K562 (cell line): ENCODE results near the gene NAA38.

ENCODE experiments used
- ADNP ChIP-seq: fragments of 200-800 bp; sonication (Bioruptor generic); IDR thresholded peaks from 2 replicates; pipeline ENCODE4 v1.6.1; 2016; ENCODE audit warnings: missing genetic modification characterization, missing compliant biosample characterization
- ARID3A ChIP-seq: IDR thresholded peaks from 2 replicates; pipeline ENCODE4 v1.6.1; 2012; ENCODE audit warnings: low read depth, low read length, improper control_type of control experiment, borderline replicate concordance
- ATF7 ChIP-seq: fragments of 450-650 bp; IDR thresholded peaks from 2 replicates; pipeline ENCODE4 v1.7.1; 2014; ENCODE audit warnings: mild to moderate bottlenecking, moderate library complexity
- CREM ChIP-seq: IDR thresholded peaks from 2 replicates; pipeline ENCODE4 v1.6.1; 2014; ENCODE audit warnings: antibody characterized with exemption, low read depth
- CTCF ChIP-seq, 3 experiments: IDR thresholded peaks in 2 of 3; conservative IDR thresholded peaks in 1 of 3; 2 replicates each; pipeline ENCODE4 v1.5.1; 2011 to 2012; ENCODE audit warnings: low read length in 3 of 3, mild to moderate bottlenecking in 3 of 3, control low read depth in 2 of 3, improper control_type of control experiment in 1 of 3, inconsistent platforms in 1 of 3, low read depth in 1 of 3, mixed read lengths in 1 of 3, moderate library complexity in 1 of 3; ENCODE audit not compliant: insufficient read depth in 2 of 3
- ELK3 ChIP-seq: fragments of 450-650 bp; formaldehyde crosslinking; IDR thresholded peaks from 2 replicates; pipeline ENCODE4 v1.4.0; 2020; ENCODE audit warnings: mild to moderate bottlenecking
- IRF2 ChIP-seq: sonication (generic); formaldehyde crosslinking; IDR thresholded peaks from 2 replicates; pipeline ENCODE4 v1.8.1; 2022; ENCODE audit warnings: mild to moderate bottlenecking, missing genetic modification reagents
- RFX1 ChIP-seq: fragments of 450-650 bp; IDR thresholded peaks from 2 replicates; pipeline ENCODE4 v1.6.1; 2016; ENCODE audit warnings: mild to moderate bottlenecking, moderate library complexity
- UBTF ChIP-seq, 2 experiments: IDR thresholded peaks; 2 replicates each; pipeline ENCODE4 v1.6.1; 2012; ENCODE audit warnings: improper control_type of control experiment in 2 of 2, low read depth in 2 of 2, low read length in 2 of 2, borderline replicate concordance in 1 of 2
- ZNF3 ChIP-seq: fragments of 250-450 bp; sonication (Bioruptor Pico); IDR thresholded peaks from 2 replicates; pipeline ENCODE4 v1.5.0; 2021; ENCODE audit warnings: mild to moderate bottlenecking, moderate library complexity
- TF ChIP-seq, protein P1 (sequence below): IDR thresholded peaks from 2 replicates; pipeline ENCODE4 v1.6.1; 2016; ENCODE audit warnings: missing genetic modification characterization, missing compliant biosample characterization
- TF ChIP-seq, protein P2 (sequence below): sonication (generic); formaldehyde crosslinking; IDR thresholded peaks from 2 replicates; pipeline ENCODE4 v1.8.1; 2023; ENCODE audit warnings: mild to moderate bottlenecking, missing genetic modification reagents

- no peak for TF ChIP-seq ARID3A
- no peak for TF ChIP-seq RFX1
- no peak for TF ChIP-seq IRF2 (CRISPR knock-in tag)
- peak; percentile 52 to 62 (median 57); a peak in 5 of 6 replicates for TF ChIP-seq CTCF (IDR thresholded peaks at IDR 0.05 in 2 of 3, conservative IDR thresholded peaks at IDR 0.05 in 1 of 3; ENCODE audit: insufficient read depth in 2 of 3, low read depth in 1 of 3, low read length in 3 of 3)
- no peak for TF ChIP-seq CREM
- TF ChIP-seq UBTF (IDR thresholded peaks at IDR 0.05; ENCODE audit: borderline replicate concordance in 1 of 2, low read depth in 2 of 2, low read length in 2 of 2): 0 out of 4 replicates have a peak, but pooled peaks of 1 of the 2 experiments have one; percentile 62
- TF ChIP-seq ADNP (tag): no peak
- TF ChIP-seq ZNF3: no peak
- TF ChIP-seq ELK3 (CRISPR knock-in tag): no peak
- TF ChIP-seq, protein P1, sequence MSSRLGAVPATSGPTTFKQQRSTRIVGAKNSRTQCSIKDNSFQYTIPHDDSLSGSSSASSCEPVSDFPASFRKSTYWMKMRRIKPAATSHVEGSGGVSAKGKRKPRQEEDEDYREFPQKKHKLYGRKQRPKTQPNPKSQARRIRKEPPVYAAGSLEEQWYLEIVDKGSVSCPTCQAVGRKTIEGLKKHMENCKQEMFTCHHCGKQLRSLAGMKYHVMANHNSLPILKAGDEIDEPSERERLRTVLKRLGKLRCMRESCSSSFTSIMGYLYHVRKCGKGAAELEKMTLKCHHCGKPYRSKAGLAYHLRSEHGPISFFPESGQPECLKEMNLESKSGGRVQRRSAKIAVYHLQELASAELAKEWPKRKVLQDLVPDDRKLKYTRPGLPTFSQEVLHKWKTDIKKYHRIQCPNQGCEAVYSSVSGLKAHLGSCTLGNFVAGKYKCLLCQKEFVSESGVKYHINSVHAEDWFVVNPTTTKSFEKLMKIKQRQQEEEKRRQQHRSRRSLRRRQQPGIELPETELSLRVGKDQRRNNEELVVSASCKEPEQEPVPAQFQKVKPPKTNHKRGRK: no peak
- TF ChIP-seq ATF7: no peak
- TF ChIP-seq, protein P2, sequence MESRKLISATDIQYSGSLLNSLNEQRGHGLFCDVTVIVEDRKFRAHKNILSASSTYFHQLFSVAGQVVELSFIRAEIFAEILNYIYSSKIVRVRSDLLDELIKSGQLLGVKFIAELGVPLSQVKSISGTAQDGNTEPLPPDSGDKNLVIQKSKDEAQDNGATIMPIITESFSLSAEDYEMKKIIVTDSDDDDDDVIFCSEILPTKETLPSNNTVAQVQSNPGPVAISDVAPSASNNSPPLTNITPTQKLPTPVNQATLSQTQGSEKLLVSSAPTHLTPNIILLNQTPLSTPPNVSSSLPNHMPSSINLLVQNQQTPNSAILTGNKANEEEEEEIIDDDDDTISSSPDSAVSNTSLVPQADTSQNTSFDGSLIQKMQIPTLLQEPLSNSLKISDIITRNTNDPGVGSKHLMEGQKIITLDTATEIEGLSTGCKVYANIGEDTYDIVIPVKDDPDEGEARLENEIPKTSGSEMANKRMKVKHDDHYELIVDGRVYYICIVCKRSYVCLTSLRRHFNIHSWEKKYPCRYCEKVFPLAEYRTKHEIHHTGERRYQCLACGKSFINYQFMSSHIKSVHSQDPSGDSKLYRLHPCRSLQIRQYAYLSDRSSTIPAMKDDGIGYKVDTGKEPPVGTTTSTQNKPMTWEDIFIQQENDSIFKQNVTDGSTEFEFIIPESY (CRISPR knock-in tag): no peak
Measured at GRCh38 chr17:7858522-7858810, 1.1 kb upstream of the NAA38 start.
